GM19099 (cell line): ENCODE measurements around the gene SERGEF.

Source experiments
- POLR2A ChIP-seq: IDR thresholded peaks from 3 replicates; pipeline ENCODE4 v1.6.1; 2011; ENCODE audit warnings: low read depth; ENCODE audit not compliant: insufficient read length; ENCODE audit errors: extremely low read depth

The SERGEF gene

GRCh38 chr11:17748044-17748443 lies 264.8 kb downstream of the SERGEF start:
- TF ChIP-seq POLR2A, result no peak

GRCh38 chr11:17747131-17747955 lies 265.5 kb downstream of the SERGEF start:
- no peak for TF ChIP-seq POLR2A

- no peak for TF ChIP-seq POLR2A
Measured at GRCh38 chr11:17746096-17746495, 266.8 kb downstream of the SERGEF start.

DNA sequence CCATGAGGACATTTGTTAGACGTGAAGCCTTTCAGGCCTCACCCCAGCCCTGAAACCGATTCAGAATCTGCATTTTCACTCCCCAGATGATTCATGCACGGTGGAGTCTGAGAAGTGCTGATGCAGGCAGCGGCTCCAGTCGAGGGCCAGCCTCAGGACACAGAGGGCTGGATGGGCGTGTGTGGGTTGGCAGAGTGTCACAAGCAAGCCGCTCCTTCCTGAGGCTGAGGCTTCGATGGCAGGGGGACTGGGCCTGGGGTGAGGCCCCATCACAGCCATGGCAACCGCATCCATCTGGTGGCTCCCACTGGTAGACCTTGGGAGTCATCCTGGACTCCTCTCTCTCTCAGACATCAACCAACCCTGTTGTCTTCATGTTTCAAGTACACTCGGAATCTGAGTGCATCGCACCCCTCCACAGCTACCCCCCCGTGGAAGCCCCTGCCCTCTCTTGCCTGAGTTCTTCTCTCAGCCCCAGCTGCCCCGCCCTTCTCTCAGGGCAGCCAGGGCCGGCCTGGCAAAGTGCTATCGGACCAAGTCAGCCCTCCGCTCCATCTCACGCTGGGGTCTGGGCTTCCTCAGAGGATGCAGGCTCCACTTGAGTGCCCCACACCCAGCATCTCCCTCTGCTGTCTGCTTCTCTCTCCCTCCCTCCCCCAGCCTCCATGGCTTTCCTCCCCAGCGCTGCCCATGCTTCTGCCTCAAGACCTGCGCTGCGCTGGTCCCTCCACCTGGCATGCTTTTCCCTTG lies 267.6 kb downstream of the SERGEF start:
- no peak for TF ChIP-seq POLR2A

DNA sequence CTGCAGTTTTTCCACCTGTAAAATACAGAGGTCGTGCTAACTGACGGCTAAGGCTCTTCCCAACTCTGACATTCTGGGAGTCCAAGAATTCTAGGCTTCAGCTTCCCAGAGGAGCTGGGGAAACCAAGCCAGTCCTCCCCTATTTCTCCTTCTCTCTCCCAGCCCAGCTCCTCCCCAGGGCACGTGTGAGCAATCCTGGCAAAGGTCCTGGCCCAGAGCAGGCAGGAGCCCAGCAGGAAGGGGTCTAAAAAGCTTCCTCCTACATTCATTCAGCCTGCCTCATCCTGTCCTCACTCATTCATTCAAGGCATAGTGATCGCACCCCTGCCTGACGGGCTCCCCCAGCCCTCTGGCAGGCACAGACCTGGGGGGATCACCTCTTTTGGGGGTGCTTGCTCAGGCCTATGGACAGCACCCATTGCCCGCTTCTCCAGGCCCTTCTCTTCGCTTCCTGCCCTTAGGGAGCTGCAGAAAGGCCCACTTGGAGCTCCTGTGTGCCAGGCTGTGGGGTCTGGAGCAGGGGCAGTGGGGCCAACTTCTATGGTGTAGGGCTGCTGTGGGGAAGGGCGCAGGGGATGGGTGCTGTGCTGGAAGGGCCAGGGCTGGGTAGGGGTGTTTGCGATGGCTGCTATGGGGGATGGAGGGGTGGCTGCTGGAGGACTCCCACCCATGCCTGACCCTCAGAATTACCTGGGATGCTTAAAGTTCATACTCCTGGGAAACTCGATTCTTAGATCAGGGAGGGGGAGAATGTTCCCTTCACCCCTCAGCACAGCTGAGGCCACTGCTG lies 268.5 kb downstream of the SERGEF start:
- no peak for TF ChIP-seq POLR2A

DNA sequence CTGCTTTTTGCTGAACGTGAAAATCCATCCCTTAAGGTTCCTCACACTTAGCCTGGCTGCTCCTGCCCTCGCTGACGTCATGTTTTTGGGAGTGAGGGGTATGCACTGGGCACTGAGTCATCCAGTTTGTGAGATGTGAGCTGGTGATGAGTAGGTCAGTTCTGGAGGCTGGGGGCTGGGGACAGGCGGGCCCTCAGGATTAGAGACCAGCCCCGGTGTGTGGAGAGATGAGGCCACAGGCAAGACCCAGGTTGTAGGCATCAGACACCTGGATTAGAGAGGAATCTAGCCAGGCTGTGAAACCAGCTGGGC lies 269.1 kb downstream of the SERGEF start:
- no peak for TF ChIP-seq POLR2A

DNA sequence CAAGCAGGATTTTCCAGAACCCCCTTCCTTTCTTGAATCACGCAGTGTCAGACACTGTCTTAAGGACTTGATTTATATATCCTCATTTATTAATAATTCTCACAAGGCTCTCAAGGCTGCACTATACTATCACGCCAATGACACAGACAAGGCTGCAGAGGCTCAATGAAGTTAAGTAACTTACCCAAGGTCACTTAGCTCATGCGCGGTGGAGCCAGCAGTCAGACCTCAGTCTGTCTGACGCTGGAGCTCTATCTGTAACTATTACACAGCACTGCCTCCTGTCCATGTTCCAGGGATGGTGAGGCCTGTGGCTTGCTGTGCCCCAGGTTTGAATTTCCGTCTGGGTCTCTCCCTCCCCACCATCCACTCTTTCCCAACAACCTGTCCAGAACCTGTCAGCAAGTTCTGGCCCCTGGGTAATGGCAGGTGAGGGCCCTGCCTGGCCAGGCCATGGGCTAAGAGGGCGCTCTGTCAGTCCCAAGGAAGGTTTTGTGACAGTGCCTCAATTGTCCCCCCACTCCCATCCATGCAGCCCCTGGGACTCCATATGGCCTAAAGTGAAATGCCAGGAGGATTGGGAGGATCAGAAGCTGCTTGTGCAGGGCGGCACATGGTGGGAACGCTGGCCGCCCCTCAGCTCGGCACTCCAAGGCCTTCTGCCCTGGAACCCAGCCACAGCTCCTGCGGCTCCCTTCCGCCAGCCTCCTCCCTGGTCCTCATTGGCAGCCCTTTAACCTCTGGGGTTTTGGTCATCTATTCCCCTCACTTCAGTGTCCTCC lies 269.6 kb downstream of the SERGEF start:
- no peak for TF ChIP-seq POLR2A

- no peak for TF ChIP-seq POLR2A
Measured at GRCh38 chr11:17742019-17742418, 270.8 kb downstream of the SERGEF start.

- TF ChIP-seq POLR2A, result no peak
Measured at GRCh38 chr11:17741487-17741886, 271.4 kb downstream of the SERGEF start.

GRCh38 chr11:17740649-17741235 lies 272.1 kb downstream of the SERGEF start:
- TF ChIP-seq POLR2A, result no peak

GRCh38 chr11:17739945-17740338 lies 272.9 kb downstream of the SERGEF start:
- no peak for TF ChIP-seq POLR2A

- no peak for TF ChIP-seq POLR2A
Measured at GRCh38 chr11:17738151-17738973, 274.5 kb downstream of the SERGEF start.
